Activated T-helper 1 cell treated with anti-CD3 and anti-CD28 coated beads, Interleukin-2, amount 50 U/mL, for 16 hours (primary cell): ENCODE measurements around the gene SDR9C7.
"Not testable (repeated sequence)": the region's sequence is repeated elsewhere in the genome, so short reads cannot be mapped to it uniquely, and the experiment has no call there.

ENCODE experiments used
- DNase-seq, 2 donors: peaks; one replicate each; pipeline ENCODE4 v3.0.0-alpha.2; 2020; ENCODE audit warnings: low read depth in 1 of 2, low spot score in 1 of 2

Gene SDR9C7

GRCh38 chr12:56954057-56954957 lies 20.1 kb upstream of the SDR9C7 start:
- no peak for DNase-seq

- no peak for DNase-seq
These were observed 19.1 kb upstream of the SDR9C7 start for GRCh38 chr12:56953314-56953713.

- no peak for DNase-seq
These were observed 17.6 kb upstream of the SDR9C7 start for GRCh38 chr12:56951582-56952339.

- DNase-seq: no peak
These were observed 14.7 kb upstream of the SDR9C7 start for GRCh38 chr12:56948881-56949280.

- no peak for DNase-seq
These were observed 14.2 kb upstream of the SDR9C7 start for GRCh38 chr12:56948457-56948777.

GRCh38 chr12:56947633-56948456 lies 13.6 kb upstream of the SDR9C7 start:
- DNase-seq: no peak

GRCh38 chr12:56943878-56944277 lies 9.7 kb upstream of the SDR9C7 start:
- DNase-seq: no peak

- DNase-seq: not testable (repeated sequence)
These were observed 9.2 kb upstream of the SDR9C7 start for GRCh38 chr12:56943374-56943773.

GRCh38 chr12:56941299-56942017 lies 7.2 kb upstream of the SDR9C7 start:
- no peak for DNase-seq

GRCh38 chr12:56940942-56941298 lies 6.7 kb upstream of the SDR9C7 start:
- not testable (repeated sequence) for DNase-seq

GRCh38 chr12:56935752-56936151 lies 1.5 kb upstream of the SDR9C7 start:
- no peak for DNase-seq

- no peak for DNase-seq
These were observed 949 bp upstream of the SDR9C7 start for GRCh38 chr12:56935157-56935556.

GRCh38 chr12:56932867-56933266 lies 1.3 kb downstream of the SDR9C7 start:
- DNase-seq: no peak

- DNase-seq: no peak
These were observed 2.1 kb downstream of the SDR9C7 start for GRCh38 chr12:56932146-56932545.

- no peak for DNase-seq
These were observed 2.7 kb downstream of the SDR9C7 start for GRCh38 chr12:56931474-56931978.

- no peak for DNase-seq
These were observed 4.0 kb downstream of the SDR9C7 start for GRCh38 chr12:56930241-56930640.

GRCh38 chr12:56929780-56930179 lies 4.4 kb downstream of the SDR9C7 start:
- DNase-seq: no peak

GRCh38 chr12:56928262-56928661 lies 5.9 kb downstream of the SDR9C7 start:
- DNase-seq: no peak

- DNase-seq: no peak
These were observed 6.9 kb downstream of the SDR9C7 start for GRCh38 chr12:56927281-56927680.

- no peak for DNase-seq
These were observed 12.2 kb downstream of the SDR9C7 start for GRCh38 chr12:56922031-56922430.

GRCh38 chr12:56921346-56921745 lies 12.9 kb downstream of the SDR9C7 start:
- DNase-seq: no peak
